Loucy (cell line): ENCODE results near the gene P2RX3.

Source experiments
- H2AFZ ChIP-seq: fragments of 200-600 bp; sonication (generic); 2 replicates; pipeline ENCODE4 v1.6.0; 2016; ENCODE audit warnings: antibody characterized with exemption, mild to moderate bottlenecking, low read length, moderate library complexity
- H3F3A ChIP-seq: fragments of 200-600 bp; 2 replicates; pipeline ENCODE4 v1.6.0; 2016; ENCODE audit warnings: antibody characterized with exemption, low read depth, mild to moderate bottlenecking
- H3K27me3 ChIP-seq: fragments of 200-600 bp; sonication (generic); 2 replicates; pipeline ENCODE4 v1.6.1; 2014; ENCODE audit warnings: low read length, mild to moderate bottlenecking; ENCODE audit not compliant: insufficient read depth, poor library complexity, severe bottlenecking
- H3K36me3 ChIP-seq: fragments of 200-600 bp; sonication (generic); 2 replicates; pipeline ENCODE4 v1.6.1; 2016; ENCODE audit warnings: low read length; ENCODE audit not compliant: insufficient read depth
- H3K4me1 ChIP-seq: fragments of 200-600 bp; sonication (generic); 2 replicates; pipeline ENCODE4 v1.5.1; 2014; ENCODE audit warnings: low read length, mild to moderate bottlenecking; ENCODE audit not compliant: insufficient read depth, poor library complexity, severe bottlenecking
- H3K4me2 ChIP-seq: fragments of 200-600 bp; sonication (generic); 2 replicates; pipeline ENCODE4 v1.6.0; 2014; ENCODE audit warnings: antibody characterized with exemption, low read length, low read depth, mild to moderate bottlenecking; ENCODE audit not compliant: poor library complexity, severe bottlenecking
- H3K4me3 ChIP-seq: fragments of 200-600 bp; sonication (generic); 2 replicates; pipeline ENCODE4 v1.5.1; 2014; ENCODE audit warnings: low read length, mild to moderate bottlenecking, mixed read lengths; ENCODE audit not compliant: poor library complexity, severe bottlenecking
- H3K79me2 ChIP-seq: fragments of 200-600 bp; sonication (generic); 2 replicates; pipeline ENCODE4 v1.6.1; 2014; ENCODE audit warnings: low read length; ENCODE audit not compliant: insufficient read depth
- H3K9ac ChIP-seq: fragments of 200-600 bp; sonication (generic); 2 replicates; pipeline ENCODE4 v1.6.0; 2014; ENCODE audit warnings: mild to moderate bottlenecking, low read depth, low read length, moderate library complexity; ENCODE audit not compliant: poor library complexity, severe bottlenecking
- H3K9me2 ChIP-seq: fragments of 200-600 bp; sonication (generic); replicated peaks from 2 replicates; pipeline ENCODE4 v1.6.1; 2016; ENCODE audit warnings: low read depth, low read length, mixed read lengths
- H3K9me3 ChIP-seq: fragments of 200-600 bp; sonication (generic); 2 replicates; pipeline ENCODE4 v1.6.1; 2014; ENCODE audit warnings: mild to moderate bottlenecking, antibody characterized with exemption, low read length, low read depth; ENCODE audit not compliant: insufficient read depth
- H4K20me1 ChIP-seq: fragments of 200-600 bp; sonication (generic); 2 replicates; pipeline ENCODE4 v1.6.0; 2014; ENCODE audit warnings: antibody characterized with exemption, low read length, mild to moderate bottlenecking; ENCODE audit not compliant: insufficient read depth, poor library complexity, severe bottlenecking
- CTCF ChIP-seq: fragments of 200-600 bp; sonication (generic); conservative IDR thresholded peaks from 2 replicates; pipeline ENCODE4 v1.5.1; 2014; ENCODE audit warnings: mild to moderate bottlenecking, antibody characterized with exemption, low read length
- EZH2phosphoT487 ChIP-seq: fragments of 200-600 bp; IDR thresholded peaks from 2 replicates; pipeline ENCODE4 v1.6.1; 2018; ENCODE audit warnings: antibody characterized with exemption, mild to moderate bottlenecking, moderate library complexity, borderline replicate concordance

The P2RX3 gene

GRCh38 chr11:57379732-57380131 is 41.6 kb downstream of the P2RX3 start:
- no peak for TF ChIP-seq EZH2phosphoT487
- TF ChIP-seq CTCF = no peak
- no peak overlapping the region for H2AFZ ChIP-seq
- no peaks in the 10 kb centered on the region for H4K20me1 ChIP-seq
- no peak overlapping the region for H3K4me3 ChIP-seq
- no peaks in the 10 kb centered on the region for H3K9me2 ChIP-seq
- H3K36me3 ChIP-seq = no peaks in the 10 kb centered on the region
- H3K9ac ChIP-seq = no peak overlapping the region
- H3K9me3 ChIP-seq = no peaks in the 10 kb centered on the region
- H3K4me2 ChIP-seq = no peak overlapping the region
- no peaks in the 10 kb centered on the region for H3K79me2 ChIP-seq
- no peaks in the 10 kb centered on the region for H3K4me1 ChIP-seq
- H3K27me3 ChIP-seq = no peaks in the 10 kb centered on the region
- no peaks in the 10 kb centered on the region for H3F3A ChIP-seq

DNA sequence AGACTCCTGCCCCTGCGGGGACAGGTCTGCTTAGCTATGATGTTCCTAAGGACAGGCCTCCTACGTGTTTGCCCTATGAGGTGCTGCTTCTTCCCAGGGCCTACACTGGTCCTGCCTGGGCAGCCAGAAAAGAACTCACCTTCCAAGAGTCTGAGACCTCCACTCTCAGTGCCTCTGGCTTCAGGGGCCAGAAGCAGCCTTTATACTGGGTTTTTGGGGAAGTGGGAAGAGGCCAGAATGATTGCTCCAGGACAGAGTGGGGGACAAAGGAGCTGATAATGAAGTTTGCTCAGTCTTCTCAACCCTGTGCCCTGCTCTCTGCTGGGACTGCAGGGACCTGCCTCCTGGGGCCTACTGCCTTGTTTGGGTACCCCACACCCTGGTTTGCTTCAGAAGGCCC is 42.8 kb downstream of the P2RX3 start, which contains the start of gene PRG3:
PRG3 (minus strand) TSS at position 176 of the 400 bp plus-strand sequence. CDS start 442 bp downstream, outside the sequence.
- H3F3A ChIP-seq = no peaks in the 10 kb centered on the region
- H3K4me1 ChIP-seq = no peaks in the 10 kb centered on the region
- no peaks in the 10 kb centered on the region for H3K36me3 ChIP-seq
- H3K4me2 ChIP-seq = no peak within 1 kb of the TSS
- no peaks in the 10 kb centered on the region for H3K9me2 ChIP-seq
- H3K79me2 ChIP-seq = no peaks in the 10 kb centered on the region
- no peaks in the 10 kb centered on the region for H3K9me3 ChIP-seq
- no peak within 1 kb of the TSS for H2AFZ ChIP-seq
- no peak within 1 kb of the TSS for H3K4me3 ChIP-seq
- no peaks in the 10 kb centered on the region for H4K20me1 ChIP-seq
- no peaks in the 10 kb centered on the region for H3K27me3 ChIP-seq
- H3K9ac ChIP-seq = no peak within 1 kb of the TSS
- TF ChIP-seq EZH2phosphoT487 = no peak
- no peak for TF ChIP-seq CTCF

- no peaks in the 10 kb centered on the region for H3K27me3 ChIP-seq
- H3K4me3 ChIP-seq = no peak overlapping the region
These were observed 48.2 kb downstream of the P2RX3 start for GRCh38 chr11:57386178-57386940.

More at GRCh38 chr11:57386178-57386940, 48.2 kb downstream of the P2RX3 start:
- Histone ChIP-seq H3F3A (no peaks in the 10 kb centered on the region), H3K4me2 (no peak overlapping the region), H3K36me3 (no peaks in the 10 kb centered on the region), H3K9ac (no peak overlapping the region), H2AFZ (no peak overlapping the region), H4K20me1 (no peaks in the 10 kb centered on the region), H3K4me1 (peaks cover 8% of the 10 kb centered on the region), H3K9me2 (no peaks in the 10 kb centered on the region), H3K79me2 (no peaks in the 10 kb centered on the region), H3K9me3 (no peaks in the 10 kb centered on the region)
- no peak for TF ChIP-seq EZH2phosphoT487
- no peak for TF ChIP-seq CTCF
